RPMI8226 (cell line): ENCODE measurements around the gene RBMS3.
"Not testable (repeated sequence)": the region's sequence is repeated elsewhere in the genome, so short reads cannot be mapped to it uniquely, and the experiment has no call there.

Source experiments
- DNase-seq: peaks from one replicate; pipeline ENCODE4 v3.0.0-alpha.2; 2015

The RBMS3 gene

DNA sequence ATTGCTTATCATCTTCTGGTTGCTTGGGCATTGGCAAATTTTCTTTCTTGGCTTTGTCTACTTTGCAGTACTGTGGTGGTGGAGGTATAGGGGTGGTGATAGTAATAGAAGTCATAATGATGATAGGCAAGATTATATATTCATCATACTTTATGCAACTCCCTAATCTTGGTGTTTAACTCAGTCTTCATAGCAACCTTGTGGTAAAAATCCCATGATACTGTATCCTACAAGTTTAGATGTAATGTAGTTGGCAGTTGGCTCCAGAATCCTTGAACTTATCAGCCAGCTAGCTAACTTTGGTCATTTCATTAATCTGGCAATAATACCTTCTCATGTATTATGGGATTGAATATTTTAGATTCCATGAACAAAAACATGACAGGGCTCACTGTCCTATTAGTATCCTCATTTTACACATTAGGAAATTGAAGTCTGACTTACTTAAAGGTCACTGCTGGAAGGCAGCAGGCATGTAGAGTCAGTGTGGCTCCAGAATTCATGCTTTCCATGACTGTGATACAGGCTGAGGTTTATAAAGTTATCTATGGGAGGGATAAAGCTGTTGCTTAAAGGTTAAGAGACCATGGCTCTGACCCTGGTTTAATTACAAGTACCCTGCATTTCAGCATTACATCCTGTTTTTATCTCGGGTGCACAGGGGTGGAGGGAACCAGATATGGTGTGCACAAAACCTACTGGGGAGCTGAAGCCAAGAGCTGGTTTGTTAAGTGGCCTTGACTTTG lies 33.3 kb downstream of the RBMS3 start:
- no peak for DNase-seq

DNA sequence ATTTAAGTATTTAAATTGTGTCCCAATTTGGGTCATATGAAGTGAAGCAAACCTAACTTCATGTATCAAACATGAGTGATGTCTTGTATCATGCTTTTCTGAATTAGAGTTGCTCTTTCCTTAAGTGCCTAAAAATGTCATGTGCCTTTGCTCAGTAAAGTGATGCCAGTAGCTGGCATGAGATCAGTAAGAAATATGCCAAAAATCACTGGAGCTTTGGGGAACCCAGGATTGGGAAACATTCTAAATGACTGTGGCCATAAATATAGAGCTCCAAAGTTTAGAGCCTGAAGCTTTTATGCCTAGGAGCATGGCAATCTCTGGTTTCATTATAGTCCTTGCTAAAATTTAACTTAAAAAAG lies 33.8 kb downstream of the RBMS3 start:
- no peak for DNase-seq

DNA sequence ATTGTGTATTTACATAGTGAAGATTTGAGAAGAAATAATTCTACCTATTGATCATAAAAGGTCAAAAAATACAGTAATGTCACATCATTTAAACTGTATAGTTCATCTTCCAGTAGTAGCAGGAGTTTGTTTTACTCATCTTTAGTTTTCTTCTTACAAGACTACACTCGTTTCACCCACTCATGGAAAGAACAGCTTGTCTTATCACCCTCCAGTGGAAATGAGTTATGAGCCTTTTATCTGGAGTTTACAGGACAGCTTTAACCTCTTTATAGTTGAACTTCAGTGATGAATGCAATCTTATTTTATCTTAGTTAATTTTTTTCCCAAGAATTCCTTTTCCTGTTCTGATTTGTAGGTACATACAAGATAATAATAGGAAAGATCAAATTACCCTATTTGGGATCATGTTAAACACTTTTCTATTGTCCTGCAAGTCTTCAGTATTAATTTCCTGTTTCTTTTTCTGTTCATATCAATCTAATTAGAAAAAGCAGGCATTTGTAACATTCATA lies 36.8 kb downstream of the RBMS3 start:
- DNase-seq, result no peak

DNA sequence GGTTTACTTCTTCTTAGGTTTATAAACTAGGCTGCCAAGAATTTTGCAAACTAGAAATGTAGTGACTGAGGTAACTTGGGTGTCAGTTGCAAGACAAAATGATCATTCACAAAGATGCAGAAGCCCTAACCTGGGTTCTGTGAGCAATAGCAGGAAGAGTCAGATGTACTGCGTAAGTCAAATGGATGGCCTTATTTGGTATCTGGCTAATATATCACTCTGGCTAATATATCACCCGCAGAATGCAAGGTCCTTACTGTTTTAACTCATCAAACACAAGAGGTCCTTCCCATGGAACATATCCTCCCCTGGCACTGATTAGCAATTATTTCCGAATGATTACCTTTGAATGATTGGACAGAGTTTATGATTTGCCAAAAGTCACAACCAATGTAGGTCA lies 37.4 kb downstream of the RBMS3 start:
- no peak for DNase-seq

DNA sequence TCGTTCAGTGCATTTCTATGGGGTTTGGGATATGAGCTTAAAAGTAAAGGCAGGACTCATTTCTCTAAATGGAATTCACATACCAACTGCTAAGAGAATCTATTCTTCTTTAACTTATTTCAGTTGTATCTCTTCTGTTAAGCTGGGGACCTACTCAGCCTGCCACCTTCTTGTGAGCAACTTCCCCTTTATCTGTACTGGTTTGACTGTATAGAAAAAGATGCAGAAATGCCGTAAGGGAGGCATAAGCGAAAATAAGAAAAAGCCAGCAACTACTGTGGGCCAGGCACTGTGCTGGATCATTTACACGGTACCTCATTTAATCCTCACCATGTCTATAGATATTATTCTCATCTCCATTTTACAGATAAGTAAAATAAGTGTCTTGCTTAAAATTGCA lies 38.4 kb downstream of the RBMS3 start:
- no peak for DNase-seq

DNA sequence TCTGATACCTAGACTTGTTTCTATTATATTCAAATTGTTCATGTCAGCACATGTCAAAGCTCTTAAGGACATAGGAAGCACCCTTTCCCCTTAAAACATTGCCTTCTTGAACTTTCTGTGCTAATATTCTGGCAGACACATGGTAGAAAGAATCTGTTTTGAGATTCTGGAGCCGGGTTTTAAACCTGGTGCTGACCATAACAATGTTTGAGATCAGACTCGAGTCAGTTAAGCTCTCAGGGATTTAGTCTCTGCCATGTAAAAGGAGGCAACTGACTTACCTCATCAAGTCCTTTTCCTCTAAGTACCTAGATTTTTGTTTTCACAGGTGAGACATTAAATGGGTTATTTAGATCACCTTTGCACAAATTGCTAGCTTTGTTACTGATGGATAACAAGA lies 38.9 kb downstream of the RBMS3 start:
- DNase-seq, result no peak

DNA sequence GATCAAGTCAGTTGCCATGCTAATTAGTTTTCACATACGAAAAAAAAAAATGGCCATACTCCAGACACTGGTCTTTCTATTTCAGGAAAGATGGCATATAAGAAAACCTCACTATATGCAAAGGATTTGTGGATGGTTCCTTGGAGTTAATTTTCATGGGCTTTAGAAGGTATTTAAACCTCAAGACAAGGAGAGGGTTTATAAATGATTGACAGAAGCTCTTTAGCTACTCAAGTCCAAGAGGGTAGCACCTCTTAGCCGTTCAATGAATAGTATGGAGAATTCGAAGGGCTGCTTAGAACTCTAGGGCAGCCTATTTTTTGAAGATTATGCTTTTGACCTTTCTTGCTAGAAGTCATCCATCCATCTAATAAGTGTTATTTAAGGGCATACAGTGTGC lies 41.7 kb downstream of the RBMS3 start:
- DNase-seq, result no peak

DNA sequence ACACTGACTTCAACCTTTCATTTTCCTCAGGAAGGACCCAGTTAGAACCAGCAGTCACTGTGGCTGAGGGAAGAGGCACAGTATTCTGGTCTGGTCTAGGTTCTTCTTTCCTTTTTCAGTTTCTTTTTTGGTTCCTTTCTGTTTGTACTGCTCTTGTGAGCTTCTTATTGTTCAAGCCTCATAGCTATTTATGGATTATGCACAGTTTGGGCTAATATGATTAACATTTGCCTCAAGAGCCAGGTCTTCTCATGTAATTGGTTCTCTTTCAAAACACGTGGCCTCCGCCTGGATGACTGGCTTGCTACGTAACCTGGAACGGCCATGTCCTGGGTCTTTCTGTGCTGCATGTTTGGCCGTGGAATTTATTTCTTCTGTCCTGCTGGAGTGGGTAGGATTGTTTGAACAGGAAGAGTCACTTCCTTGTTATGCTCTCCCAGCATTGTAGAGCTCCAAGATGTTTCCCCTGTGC lies 43.3 kb downstream of the RBMS3 start:
- peak; percentile 67 for DNase-seq

DNA sequence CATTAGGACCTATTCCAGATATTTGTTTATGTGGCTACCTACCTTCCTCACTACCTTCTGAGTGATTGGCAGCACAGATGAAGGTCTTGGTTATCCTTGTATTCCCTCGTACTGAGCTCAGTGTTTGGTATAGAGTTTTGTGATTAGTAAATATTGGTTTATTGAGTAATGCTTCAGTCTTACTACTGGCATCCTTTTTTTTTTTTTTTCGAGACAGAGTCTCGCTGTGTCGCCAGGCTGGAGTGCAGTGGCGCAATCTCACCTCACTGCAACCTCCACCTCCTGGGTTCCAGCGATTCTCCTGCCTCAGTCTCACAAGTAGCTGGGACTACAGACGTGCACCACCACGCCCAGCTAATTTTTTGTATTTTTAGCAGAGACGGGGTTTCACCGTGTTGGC lies 45.7 kb downstream of the RBMS3 start:
- DNase-seq, result not testable (repeated sequence)

DNA sequence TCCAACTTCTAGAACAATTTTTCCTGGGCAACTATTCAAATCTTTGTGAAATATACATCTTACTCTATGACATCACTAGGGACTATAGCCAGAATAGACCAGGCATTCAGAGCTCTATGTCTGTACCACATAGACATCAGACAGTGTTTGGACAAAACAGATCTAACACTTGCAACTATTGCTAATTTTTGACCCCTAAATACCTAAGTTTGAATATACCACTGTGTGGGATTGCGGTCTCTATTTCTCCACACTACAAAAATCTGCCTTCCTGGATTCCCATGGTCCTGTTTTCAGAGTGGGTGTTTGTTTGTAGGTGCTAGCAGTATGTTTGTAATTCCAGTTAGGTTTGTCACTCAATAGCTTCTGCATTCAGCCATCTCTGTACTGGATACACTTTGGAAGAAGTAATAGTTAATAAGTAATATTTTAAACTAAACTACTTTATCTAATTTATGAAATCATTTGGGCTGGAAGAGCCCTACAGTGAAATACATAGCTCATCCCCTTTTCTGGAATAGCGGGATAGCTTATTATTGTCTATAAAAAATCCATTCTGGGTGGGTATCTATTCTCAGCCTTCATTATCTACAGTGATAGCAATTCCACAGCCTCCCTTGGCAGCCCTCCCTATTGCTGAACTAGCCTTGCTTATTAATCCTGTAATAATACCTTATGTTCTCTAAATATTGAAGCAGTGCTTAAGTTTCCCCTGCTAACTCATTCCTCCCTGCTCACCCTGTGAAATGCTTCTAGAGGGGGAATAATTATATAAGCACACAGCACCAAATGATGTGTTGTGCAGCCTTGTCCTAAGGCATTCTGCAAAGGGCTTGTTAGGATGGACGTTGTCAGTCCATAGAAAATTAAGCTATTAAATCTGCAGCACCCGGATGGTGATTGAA lies 49.4 kb downstream of the RBMS3 start:
- no peak for DNase-seq

DNA sequence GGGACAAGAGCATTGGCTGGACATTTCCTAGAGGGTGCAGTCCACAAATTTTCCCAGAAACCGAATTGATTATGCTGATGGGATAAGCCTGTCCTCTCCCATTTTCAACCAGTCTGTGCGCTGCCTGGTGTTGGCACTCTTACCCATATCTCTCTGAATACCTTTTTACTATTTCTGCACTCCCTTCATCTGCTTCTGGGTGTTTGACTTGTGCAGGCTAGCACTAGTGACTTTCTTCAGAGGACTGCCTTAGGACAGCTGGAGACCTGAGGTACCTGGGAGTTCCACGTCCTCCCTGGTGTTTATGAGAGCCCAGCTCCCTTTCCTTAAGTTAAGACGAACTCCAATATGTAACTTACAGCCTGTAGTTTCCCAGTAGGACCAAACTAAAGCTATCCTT lies 50.2 kb downstream of the RBMS3 start:
- DNase-seq, result no peak

DNA sequence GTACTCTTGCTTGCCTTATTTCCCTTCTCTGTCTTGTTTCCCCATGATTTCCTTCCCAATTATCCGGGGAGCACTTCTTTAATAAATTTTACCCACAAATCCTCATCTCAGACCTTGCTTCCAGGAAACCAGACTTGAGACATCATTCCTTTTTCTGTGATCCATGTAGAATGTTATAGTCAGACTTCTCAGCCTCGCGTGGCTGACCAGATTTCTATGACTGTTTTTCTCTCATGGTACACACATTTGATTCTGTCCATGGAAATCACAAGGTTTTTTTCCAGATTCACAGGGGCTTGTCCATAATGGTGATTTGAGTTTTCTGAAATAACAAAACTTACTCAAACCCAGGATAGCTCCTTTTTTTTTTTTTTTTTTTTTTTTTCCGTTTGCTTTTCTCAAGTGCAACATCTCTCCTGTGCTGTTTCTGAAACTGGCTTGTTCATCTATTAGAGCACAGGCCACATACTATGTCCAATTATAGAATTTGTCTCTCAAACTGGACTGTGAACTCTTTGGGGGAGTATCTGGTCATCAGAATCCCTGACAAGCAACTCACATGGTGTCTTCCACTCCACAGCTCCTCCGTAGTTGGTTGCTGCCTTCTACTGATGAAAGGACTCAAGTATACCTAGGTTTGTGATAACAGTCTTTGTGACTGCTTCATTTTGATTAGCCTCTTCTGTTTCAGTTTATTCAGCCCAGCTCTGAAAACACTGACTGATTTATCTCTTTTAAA lies 50.8 kb downstream of the RBMS3 start:
- DNase-seq, result no peak

DNA sequence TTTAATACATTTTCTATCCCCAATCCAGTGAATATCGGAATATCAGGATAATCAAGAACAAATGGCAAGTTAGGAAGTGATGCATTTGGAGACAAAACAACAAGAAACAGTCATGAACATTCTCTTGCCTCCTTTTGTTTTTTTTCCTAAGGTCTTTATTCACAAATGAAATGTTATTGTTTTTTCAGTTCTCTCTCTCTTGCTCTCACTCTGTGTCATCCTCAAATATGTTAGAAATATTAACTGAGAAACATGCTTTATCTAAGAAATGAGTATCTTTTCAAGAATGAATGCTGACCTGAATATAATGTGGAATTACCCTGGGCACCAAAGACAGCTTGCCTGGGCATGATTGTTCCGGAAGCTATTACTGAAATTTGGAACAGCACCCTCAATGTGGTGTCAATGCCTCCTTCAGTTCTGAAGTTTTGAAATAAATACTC lies 51.3 kb downstream of the RBMS3 start:
- DNase-seq, result no peak

DNA sequence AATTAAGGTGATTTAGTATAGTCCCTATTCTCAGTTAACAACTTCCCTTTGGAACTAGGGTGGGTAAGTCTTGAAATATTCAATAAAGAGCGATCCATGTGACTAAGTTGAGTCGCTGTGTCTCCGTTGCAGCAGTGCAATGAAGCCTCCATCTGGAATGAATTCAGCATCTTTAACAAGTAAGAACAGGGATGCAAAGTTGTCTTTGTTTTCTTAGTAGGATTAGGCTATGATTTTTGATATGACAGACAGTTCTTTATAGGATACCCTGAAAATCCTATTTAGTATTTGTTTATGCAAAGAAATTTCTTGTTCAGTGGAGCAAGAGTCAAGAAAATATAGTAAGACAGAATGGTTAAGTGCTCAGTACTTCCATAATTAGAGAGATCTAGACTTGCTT lies 52.7 kb downstream of the RBMS3 start:
- DNase-seq, result no peak

DNA sequence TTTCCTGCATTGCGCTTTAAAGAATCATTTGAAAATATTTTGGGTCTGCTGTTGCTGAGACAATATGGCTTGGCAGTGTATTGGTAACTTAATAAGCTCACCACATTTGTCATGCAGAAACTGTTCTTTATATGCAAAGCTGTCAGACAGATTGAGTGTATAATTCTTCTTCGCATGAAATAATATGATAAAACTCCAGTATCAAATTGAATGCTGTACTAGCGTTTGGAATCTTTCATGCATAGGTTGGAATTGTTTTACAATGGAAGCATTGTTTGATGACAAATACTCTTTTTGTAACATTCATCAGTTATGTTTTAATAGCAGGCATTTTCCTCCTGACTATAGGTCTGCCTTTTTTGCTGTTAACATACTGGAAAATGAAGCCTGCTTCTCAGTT lies 53.8 kb downstream of the RBMS3 start:
- DNase-seq, result no peak

DNA sequence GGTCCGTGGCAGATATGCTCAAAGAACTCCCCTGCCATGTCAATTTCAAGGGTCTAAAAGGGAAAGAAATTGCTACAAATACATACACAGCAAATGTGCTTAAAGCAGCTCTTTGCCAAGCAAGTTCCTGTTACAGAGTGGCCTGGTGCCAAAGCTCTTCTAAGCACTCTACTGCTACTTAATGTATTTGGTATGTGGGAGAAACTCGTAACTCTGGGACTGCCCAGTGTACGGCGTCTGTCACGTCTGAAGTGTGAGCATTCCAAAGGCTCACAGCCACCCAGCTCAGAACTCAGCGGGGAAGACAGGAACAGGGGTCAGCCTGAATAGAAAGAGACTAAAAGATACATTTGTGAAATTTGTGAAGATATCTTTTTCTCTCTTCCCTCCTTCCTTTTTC lies 54.6 kb downstream of the RBMS3 start:
- peak; percentile 88 for DNase-seq

DNA sequence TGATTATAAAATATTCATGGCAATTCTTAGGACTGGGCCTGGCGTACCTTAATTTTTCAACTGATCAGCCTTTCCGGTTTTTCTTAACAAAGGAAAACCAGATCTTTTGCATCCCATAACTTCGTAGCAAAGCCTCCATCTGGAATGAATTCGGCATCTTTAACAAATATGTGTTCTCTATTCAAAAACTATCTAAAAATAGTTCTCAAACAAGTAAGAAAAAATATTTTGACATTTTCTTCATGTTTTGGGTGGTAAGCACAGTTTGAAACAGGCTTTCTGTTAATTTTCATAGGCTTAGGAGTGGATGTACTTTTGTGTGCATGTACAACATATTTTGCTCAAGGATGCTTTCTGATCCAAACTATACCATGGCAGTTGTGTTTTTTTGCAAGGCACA lies 55.1 kb downstream of the RBMS3 start:
- no peak for DNase-seq

DNA sequence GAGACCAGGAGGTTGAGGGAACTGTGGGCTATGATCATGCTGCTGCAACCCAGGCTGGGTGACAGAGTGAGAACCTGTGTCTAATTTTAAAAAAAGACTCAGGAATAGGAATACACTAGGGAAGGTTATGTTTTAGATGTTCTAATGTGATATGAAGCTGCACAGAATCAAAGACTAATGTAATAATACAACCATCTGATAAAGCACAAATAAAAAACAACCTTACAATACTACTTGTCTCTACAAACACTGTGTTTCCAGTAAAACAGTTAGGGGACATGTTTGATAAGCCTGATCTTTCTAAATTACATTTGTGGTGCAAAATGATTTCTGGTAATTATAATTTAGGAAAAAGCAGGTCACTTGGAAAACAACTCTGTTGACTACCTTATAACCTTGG lies 56.7 kb downstream of the RBMS3 start:
- no peak for DNase-seq

DNA sequence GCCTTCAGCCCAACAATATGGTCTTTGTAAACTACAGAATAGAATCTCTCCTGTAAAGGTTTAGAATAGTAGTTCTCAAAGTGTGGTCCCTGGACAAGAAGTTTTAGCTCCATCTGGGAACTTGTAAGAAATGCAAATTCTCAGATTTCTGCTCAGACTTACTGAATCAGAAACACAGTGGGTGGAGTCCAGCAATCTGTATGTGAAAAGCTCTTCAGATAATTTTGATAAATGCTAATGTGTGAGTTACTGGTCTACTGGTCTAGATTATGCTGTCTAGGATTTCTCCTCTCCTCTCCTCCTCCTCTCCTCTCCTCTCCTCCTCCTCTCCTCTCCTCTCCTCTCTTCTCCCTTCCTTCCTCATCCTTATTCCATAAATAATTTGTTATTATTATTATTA lies 57.5 kb downstream of the RBMS3 start:
- no peak for DNase-seq

DNA sequence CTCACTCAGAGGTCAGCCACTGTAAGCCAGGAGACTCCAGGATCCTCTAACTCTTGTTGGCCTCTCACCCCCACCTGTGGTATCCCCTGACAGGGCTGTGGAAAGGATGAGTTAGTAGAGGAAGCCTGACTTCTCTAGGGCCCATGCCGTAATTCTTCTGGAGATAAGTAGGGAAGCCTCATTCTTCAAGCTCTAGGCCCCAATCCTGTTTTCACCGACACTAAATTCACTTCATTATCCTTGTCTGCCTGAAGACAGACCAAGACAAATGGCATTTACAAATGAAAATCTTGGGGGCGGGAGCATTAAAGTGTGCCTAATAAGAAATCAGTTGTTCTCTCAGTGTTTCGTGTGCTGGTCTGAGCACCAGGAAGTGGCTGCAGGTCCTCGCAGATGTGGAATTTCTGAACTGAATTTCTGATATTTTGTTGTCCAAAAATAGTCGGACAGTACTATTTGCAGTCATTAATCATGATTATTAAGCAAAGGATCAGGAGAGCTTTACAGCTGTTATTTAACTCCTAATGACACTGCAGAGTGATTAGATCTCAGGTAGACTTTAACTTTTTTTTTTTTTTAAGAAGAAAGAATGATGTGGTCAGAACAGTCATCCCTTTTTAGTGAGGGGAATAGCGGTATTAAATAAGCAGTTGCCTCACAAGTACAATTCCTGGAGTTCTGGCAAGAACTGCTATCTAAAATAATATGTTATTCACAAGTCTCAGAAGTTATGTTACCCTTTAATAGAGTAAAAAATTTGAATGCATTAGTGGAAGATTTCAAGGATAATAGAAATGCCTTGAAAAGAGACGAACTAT lies 58.4 kb downstream of the RBMS3 start:
- DNase-seq, result no peak

DNA sequence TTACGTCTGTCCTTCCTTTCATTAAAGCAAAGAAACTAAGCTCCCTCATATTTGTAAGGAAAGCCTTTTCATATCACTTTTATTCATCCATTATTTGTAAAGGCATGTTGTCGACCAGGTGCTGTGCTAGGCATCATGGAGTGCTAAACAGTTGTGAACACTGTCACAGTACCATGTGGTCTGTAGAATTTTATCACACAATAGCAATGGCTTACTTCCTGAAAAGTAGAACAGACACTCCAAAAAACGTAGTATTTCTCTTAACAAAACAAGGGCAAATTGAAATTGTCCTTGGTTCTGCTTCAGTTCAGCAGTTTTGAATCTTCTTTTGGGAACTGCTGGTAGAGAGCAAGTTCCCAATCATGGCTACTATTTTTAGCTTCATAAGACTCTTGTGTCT lies 63.3 kb downstream of the RBMS3 start:
- DNase-seq, result no peak

DNA sequence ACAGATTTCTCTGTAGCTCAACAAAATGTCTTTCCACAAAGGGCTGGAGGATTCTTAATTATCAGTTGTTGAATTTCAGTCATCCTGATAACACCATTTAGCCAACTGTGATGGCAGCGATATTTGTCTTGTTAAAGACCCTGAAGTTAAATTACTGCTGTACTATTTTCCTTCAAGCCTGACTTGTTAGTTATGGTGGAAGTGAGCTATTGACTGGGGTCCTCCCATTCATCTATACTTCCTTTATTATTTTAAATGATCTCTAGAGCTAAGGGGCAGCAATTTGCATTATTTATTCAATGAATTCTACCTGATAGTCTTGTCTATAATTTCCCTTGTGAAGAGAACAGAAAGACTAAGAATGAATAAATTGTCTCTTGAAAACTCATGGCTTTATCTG lies 64.1 kb downstream of the RBMS3 start:
- no peak for DNase-seq
